ENCODE results near the gene APEH. TPM values are rescaled to one million over a fixed set of nuclear protein-coding genes. Genes with fewer than 3 reads are reported as not detected.

The APEH gene
- total RNA-seq, 1 donor from 2014 or later, result 53.3 TPM

DNA sequence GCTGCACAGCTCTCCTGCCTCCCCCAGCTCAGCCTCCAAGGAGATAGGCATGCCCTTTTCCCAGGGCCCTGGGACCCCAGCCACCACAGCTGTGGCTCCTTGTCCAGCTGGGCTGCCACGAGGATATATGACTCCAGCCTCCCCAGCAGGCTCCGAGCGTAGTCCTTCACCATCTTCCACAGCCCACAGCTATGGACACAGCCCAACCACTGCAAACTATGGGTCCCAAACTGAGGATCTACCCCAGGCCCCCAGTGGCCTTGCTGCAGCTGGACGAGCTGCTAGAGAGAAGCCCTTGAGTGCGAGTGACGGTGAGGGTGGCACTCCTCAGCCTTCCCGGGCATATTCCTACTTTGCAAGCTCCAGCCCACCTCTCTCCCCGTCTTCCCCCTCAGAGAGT lies 20.5 kb upstream of the APEH start:
- Histone ChIP-seq H3K27me3 (no peaks in the 10 kb centered on the region), H3K9me3 (no peaks in the 10 kb centered on the region), H3K36me3 (no peaks in the 10 kb centered on the region), H3K27ac (no peak overlapping the region), H3K4me1 (no peaks in the 10 kb centered on the region), H3K4me3 (no peak overlapping the region)
- intact Hi-C loops (cut with DNase I), result no loop called here
- DNase-seq (ENCODE audit: extremely low spot score in 2 of 2), result no peak
- TF ChIP-seq, protein P1, sequence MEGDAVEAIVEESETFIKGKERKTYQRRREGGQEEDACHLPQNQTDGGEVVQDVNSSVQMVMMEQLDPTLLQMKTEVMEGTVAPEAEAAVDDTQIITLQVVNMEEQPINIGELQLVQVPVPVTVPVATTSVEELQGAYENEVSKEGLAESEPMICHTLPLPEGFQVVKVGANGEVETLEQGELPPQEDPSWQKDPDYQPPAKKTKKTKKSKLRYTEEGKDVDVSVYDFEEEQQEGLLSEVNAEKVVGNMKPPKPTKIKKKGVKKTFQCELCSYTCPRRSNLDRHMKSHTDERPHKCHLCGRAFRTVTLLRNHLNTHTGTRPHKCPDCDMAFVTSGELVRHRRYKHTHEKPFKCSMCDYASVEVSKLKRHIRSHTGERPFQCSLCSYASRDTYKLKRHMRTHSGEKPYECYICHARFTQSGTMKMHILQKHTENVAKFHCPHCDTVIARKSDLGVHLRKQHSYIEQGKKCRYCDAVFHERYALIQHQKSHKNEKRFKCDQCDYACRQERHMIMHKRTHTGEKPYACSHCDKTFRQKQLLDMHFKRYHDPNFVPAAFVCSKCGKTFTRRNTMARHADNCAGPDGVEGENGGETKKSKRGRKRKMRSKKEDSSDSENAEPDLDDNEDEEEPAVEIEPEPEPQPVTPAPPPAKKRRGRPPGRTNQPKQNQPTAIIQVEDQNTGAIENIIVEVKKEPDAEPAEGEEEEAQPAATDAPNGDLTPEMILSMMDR (IDR thresholded peaks at IDR 0.05), result no peak
- TF ChIP-seq POLR2AphosphoS5 (IDR thresholded peaks at IDR 0.05; ENCODE audit: insufficient read depth in 1 of 2, low read depth in 1 of 2), result no peak
- no peak for TF ChIP-seq POLR2A (IDR thresholded peaks at IDR 0.05)

DNA sequence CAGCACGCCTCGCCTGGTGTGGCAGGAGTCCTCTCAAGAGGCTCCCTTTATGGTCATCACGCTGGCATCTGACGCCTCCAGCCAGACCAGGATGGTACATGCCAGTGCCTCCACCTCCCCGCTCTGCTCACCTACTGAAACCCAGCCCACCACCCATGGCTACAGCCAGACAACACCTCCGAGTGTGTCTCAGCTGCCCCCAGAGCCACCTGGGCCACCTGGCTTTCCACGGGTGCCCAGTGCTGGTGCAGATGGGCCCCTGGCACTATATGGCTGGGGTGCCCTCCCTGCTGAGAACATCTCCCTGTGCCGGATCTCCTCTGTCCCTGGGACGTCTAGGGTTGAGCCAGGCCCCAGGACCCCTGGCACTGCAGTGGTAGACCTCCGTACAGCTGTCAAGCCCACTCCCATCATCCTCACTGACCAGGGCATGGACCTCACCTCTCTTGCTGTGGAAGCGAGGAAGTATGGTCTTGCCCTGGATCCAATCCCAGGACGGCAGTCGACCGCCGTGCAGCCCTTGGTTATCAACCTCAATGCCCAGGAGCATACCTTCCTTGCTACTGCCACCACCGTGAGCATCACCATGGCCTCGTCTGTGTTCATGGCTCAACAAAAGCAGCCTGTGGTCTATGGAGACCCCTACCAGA lies 19.9 kb upstream of the APEH start:
- no peak for TF ChIP-seq POLR2A (IDR thresholded peaks at IDR 0.05)
- TF ChIP-seq, protein P1 (IDR thresholded peaks at IDR 0.05), result no peak
- no peak for TF ChIP-seq POLR2AphosphoS5 (IDR thresholded peaks at IDR 0.05; ENCODE audit: insufficient read depth in 1 of 2, low read depth in 1 of 2)
- intact Hi-C loops (cut with DNase I), result no loop called here

DNA sequence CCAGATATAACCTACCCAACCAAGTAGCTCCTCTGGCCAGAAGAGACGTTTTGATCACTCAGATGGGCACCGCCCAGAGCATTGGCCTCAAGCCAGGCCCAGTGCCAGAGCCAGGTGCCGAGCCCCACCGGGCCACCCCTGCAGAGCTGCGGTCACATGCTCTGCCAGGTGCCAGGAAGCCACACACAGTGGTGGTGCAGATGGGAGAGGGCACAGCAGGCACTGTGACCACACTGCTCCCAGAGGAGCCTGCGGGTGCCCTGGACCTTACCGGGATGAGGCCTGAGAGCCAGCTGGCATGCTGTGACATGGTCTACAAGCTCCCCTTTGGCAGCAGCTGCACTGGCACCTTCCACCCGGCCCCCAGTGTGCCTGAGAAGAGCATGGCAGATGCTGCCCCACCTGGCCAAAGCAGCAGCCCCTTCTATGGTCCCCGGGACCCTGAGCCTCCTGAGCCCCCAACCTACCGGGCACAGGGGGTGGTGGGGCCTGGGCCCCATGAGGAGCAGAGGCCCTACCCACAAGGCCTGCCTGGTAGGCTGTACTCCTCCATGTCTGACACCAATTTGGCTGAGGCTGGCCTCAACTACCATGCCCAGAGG lies 19.1 kb upstream of the APEH start:
- intact Hi-C loops (cut with DNase I), result no loop called here
- no peaks in the 10 kb centered on the region for H3K27me3 ChIP-seq
- H3K9me3 ChIP-seq, result no peaks in the 10 kb centered on the region
- no peak for DNase-seq (ENCODE audit: extremely low spot score in 2 of 2)
- no peaks in the 10 kb centered on the region for H3K36me3 ChIP-seq
- no peaks in the 10 kb centered on the region for H3K4me1 ChIP-seq
- no peak overlapping the region for H3K27ac ChIP-seq
- TF ChIP-seq POLR2A (IDR thresholded peaks at IDR 0.05) (no peak), POLR2AphosphoS5 (IDR thresholded peaks at IDR 0.05; ENCODE audit: insufficient read depth in 1 of 2, low read depth in 1 of 2) (no peak)
- TF ChIP-seq, protein P1 (IDR thresholded peaks at IDR 0.05), result no peak
- H3K4me3 ChIP-seq, result no peak overlapping the region

More for the DNA sequence above, 19.9 kb upstream of the APEH start:
- no peaks in the 10 kb centered on the region for H3K27me3 ChIP-seq
- H3K4me1 ChIP-seq, result no peaks in the 10 kb centered on the region
- DNase-seq (ENCODE audit: extremely low spot score in 2 of 2), result no peak
- H3K27ac ChIP-seq, result no peak overlapping the region
- H3K9me3 ChIP-seq, result no peaks in the 10 kb centered on the region
- H3K36me3 ChIP-seq, result no peaks in the 10 kb centered on the region
- H3K4me3 ChIP-seq, result no peak overlapping the region

DNA sequence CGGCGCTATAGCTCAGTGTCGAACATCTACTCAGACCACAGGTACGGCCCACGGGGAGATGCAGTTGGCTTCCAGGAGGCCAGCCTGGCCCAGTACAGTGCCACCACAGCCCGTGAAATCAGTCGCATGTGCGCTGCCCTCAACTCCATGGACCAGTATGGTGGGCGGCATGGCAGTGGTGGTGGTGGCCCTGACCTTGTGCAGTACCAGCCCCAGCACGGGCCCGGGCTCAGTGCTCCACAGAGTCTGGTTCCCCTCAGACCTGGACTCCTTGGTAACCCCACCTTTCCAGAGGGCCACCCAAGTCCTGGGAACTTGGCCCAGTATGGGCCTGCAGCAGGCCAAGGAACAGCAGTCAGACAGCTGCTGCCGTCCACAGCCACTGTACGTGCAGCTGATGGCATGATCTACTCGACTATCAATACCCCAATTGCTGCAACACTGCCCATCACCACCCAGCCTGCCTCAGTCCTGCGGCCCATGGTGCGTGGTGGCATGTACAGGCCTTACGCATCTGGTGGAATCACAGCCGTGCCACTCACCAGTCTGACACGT lies 18.3 kb upstream of the APEH start:
- Histone ChIP-seq H3K4me1 (no peaks in the 10 kb centered on the region), H3K27me3 (no peaks in the 10 kb centered on the region), H3K4me3 (no peak overlapping the region), H3K27ac (no peak overlapping the region), H3K36me3 (no peaks in the 10 kb centered on the region), H3K9me3 (no peaks in the 10 kb centered on the region)
- no peak for DNase-seq (ENCODE audit: extremely low spot score in 2 of 2)
- intact Hi-C loops (cut with DNase I), result no loop called here
- TF ChIP-seq POLR2AphosphoS5 (IDR thresholded peaks at IDR 0.05; ENCODE audit: insufficient read depth in 1 of 2, low read depth in 1 of 2), result no peak
- TF ChIP-seq POLR2A (IDR thresholded peaks at IDR 0.05), result no peak
- TF ChIP-seq, protein P1 (IDR thresholded peaks at IDR 0.05), result no peak
